Measurements from ENCODE around the gene TRIM26.

Gene TRIM26

DNA sequence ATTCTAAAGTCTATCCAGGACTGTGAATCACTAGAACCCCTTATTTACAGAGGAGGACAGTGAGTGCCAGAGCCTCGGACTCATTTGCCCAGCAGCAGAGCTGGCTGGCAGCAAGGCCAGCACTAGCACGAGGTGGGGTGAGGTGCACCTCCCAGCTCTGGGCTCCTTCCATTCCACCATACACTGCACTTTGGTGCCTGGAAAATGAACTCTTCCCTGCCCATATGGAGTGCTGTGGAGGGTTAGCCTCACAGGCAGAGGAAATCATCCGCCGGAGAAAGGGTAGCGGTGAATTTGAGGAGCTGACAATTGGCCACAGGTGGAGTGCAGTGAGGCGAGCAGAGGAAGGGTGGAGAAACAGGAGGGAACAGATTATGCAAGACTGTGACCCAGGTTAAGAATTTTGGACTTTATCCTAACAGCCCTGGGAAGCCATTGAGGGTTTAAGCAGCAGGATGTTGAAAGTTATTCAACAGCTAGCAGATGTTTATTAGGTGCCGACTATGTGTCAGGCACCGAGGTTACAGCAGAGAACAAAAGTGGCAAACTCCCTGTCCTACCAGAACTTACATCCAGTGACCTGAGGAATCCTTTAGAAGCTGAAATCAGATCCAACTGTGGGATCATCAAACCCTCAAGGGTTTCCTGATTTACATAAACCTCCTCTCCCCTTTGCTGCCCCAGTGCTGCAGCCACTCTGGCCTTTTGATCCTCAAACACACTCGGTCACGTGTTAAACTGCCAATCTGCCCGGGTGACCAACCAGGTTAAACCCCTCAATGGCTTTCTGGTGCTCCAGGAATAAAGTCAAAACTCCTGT is 6.2 kb downstream of the TRIM26 start:
- no peak for DNase-seq

GRCh38 chr6:30206152-30206551 is 7.1 kb downstream of the TRIM26 start:
- DNase-seq = no peak

GRCh38 chr6:30204116-30204515 is 9.1 kb downstream of the TRIM26 start:
- DNase-seq = no peak

GRCh38 chr6:30202366-30202765 is 10.8 kb downstream of the TRIM26 start:
- DNase-seq = no peak

DNA sequence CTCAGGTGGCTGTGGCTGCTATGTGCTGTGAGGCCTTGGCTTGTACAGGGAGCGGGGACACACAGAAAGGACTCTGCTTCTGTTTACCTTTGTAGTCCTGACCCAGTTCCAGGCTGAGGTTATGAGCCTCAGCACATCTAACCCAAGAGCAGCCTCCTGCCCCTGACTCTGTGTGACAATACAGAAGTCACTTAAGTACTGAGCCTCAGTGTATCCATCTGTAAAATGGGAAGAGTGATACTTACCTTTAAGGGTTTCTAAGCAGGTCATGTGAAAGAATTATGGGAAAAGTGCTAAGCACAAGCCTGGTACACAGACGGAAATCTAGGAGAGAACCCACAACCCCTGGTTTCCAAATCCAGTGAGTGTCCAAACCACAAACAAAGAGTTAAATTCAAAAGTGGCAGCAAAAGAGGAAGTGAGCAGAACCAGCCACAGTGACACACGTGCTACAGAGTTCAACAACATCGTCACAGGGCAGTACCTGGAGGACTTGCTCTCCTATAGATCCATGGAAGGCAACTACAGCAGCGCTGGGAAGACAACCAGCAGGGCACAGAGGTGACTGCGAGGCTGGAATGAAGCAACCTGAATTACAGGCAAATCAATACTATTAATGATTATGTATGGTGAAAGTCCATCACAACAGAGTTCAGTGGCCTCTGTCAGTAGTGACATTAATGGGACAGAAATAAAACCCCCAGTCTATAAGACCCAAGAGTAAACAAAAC is 12.5 kb downstream of the TRIM26 start:
- DNase-seq = no peak

- DNase-seq = no peak
Measured at GRCh38 chr6:30198166-30199084, 14.8 kb downstream of the TRIM26 start.

DNA sequence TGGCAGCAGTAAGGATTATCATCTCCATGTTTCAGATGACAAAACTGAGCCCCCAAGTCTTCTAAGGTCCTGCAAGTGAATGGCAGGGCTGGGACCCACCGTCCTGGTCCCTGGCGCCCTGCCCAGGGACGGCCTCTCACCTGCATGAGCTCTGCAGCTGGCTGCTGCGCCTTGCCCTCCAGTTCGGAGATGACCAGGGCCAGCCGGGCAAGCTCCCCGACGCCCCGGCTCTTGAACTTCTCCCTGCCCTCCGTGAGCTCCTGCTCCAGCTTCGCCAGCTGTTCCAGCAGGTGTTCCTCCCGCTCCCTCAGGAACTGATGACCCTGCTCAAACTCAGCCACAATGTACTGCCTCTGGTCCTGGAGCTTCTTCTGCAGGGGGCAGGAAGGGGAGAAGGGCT is 16.8 kb downstream of the TRIM26 start:
- DNase-seq = no peak

DNA sequence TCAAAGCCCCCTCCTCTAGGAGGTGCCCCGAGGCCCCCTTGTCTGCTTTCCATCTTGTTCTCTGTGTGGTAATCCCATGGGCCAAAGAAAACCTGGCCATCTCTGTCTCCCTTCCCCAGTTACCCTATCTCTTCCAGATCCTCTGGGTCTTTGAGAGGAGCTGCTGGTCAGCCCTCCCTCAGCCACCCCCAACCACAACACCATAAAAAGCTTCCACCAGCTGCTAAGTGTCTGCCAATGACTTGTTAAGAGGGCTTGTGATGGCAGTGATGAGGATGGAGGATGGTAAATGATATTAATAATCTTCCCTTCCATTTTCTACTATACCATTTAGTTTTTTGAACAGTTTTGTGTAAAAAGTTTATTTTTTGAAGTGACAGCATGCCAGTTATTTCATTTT is 17.3 kb downstream of the TRIM26 start:
- no peak for DNase-seq

- DNase-seq = no peak
Measured at GRCh38 chr6:30194797-30195690, 18.2 kb downstream of the TRIM26 start.

DNA sequence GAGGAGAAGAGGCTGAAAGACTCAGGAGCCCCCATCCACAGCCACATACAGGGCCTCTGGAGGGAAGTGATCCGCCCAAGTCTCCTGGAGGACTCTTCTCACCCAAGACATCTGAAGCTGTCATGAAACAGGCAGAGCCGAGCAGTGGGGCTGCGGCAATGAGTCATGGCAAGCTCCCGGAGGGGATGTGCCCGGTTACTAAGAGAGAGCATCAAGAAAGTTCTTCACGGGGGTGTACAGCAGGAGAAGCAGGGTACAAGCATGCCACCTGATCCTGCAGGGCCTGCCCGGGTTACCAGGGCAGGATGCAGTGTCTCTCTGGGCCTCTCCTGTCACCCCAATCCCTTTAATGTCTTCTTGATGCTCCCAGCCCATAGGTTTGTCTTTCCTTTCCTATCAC is 21.1 kb downstream of the TRIM26 start:
- DNase-seq = no peak

DNA sequence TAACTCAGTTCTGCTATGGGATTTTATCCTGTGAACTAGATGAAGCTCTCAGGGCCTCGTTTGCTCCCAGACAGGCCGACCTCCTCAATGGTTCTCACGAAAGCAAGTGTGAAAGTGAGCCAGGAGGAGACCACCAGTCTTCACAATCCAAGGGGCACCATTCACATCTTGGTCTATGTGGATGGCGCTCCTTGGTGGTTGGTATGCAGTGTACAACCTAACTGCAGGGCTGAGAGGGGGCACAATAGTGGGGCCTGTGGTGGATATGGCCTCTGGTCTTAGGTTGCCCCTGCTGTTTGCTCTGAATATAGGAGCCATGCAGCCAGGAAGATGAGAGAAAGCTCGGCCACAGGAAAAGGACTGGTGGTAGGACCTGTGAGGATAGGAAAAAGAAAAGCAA is 24.7 kb downstream of the TRIM26 start:
- no peak for DNase-seq

- no peak for DNase-seq
Measured at GRCh38 chr6:30185846-30186484, 27.2 kb downstream of the TRIM26 start.

- DNase-seq = no peak
Measured at GRCh38 chr6:30184417-30185031, 28.7 kb downstream of the TRIM26 start.

DNA sequence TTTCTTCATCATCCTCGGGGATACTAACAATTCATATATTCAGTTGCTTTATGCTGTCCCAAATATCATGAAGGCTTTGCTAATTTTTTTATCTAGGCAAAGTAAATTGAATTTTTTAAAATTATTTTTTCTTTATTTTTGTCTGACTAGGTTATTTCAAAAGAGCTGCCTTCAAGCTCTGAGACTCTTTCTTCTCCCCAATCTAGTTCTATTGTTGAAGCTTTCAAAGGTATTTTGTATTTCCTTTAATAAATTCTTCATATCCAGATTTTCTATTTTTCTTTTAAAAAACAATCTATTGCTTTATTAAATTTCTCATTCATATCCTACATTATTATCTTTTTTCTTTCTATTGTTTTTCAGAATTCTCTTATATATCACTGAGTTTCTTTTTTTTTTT is 33.1 kb downstream of the TRIM26 start:
- no peak for DNase-seq

DNA sequence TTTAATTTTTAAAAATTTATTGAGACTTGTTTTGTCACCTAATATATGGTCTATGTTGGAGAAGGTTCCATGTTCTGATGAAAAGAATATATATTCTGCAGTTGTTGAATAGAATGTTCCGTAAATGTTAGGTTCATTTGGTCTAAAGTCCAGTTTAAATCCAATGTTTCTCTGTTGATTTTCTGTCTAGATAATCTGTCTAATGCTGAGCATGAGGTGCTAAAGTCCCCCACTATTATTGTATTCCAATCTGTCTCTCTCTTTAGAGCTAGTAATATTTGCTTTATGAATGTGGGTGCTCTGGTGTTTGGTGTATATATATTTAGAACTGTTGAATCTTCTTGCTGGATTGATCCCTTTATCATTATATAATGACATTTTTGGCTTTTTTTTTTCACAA is 34.4 kb downstream of the TRIM26 start:
- no peak for DNase-seq

DNA sequence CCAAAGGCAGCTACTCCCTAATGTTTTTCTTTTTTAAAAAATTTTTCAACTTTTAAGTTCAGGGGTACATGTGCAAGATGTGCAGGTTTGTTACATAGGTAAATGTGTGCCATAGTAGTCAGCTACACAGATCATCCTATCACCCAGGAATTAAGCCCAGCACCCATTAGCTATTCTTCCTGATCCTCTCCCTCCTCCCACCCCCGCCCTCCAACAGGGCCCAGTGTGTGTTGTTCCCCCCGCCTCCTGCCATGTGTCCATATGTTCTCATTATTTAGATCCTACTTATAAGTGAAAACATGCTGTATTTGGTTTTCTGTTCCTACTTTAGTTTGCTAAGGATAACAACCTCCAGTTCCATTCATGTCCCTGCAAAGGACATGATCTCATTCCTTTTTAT is 37.4 kb downstream of the TRIM26 start:
- DNase-seq = no peak

DNA sequence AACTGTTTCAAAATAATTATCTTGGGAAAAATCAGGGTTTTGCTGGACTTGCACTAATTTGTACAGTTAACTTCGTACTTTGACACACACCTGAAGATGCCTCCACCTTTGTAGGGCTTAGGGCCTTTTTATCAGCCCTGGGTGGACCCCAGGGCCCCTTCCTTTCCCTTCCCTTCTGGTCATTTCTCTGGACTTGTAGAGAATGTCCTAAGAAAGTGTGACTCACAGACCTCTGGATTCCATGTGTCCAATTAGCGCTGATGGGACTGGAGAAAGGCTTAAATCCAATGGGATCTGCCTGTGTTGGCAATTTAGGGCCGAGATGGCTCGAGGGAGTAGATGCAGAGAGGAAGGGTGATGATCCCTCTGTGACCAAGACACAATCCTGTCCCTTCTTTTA is 40.5 kb downstream of the TRIM26 start:
- DNase-seq = no peak

DNA sequence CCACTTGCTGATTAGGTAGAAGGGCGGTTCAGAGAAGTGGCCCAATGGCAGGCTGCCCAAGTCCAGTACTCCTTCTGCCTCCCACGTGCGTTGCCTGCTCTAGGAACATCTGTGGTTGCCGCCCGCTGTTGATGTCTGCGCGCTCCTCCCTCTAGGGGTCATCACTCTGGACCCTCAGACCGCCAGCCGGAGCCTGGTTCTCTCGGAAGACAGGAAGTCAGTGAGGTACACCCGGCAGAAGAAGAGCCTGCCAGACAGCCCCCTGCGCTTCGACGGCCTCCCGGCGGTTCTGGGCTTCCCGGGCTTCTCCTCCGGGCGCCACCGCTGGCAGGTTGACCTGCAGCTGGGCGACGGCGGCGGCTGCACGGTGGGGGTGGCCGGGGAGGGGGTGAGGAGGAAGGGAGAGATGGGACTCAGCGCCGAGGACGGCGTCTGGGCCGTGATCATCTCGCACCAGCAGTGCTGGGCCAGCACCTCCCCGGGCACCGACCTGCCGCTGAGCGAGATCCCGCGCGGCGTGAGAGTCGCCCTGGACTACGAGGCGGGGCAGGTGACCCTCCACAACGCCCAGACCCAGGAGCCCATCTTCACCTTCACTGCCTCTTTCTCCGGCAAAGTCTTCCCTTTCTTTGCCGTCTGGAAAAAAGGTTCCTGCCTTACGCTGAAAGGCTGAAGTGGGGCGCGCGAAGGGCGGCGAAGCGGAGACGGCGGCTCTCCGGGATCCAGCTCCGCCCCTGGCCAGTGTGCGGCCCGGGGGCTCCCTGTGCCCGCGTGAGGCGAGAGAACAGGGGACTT is 41.3 kb downstream of the TRIM26 start:
- peak; percentile 17 to 25 for DNase-seq

DNA sequence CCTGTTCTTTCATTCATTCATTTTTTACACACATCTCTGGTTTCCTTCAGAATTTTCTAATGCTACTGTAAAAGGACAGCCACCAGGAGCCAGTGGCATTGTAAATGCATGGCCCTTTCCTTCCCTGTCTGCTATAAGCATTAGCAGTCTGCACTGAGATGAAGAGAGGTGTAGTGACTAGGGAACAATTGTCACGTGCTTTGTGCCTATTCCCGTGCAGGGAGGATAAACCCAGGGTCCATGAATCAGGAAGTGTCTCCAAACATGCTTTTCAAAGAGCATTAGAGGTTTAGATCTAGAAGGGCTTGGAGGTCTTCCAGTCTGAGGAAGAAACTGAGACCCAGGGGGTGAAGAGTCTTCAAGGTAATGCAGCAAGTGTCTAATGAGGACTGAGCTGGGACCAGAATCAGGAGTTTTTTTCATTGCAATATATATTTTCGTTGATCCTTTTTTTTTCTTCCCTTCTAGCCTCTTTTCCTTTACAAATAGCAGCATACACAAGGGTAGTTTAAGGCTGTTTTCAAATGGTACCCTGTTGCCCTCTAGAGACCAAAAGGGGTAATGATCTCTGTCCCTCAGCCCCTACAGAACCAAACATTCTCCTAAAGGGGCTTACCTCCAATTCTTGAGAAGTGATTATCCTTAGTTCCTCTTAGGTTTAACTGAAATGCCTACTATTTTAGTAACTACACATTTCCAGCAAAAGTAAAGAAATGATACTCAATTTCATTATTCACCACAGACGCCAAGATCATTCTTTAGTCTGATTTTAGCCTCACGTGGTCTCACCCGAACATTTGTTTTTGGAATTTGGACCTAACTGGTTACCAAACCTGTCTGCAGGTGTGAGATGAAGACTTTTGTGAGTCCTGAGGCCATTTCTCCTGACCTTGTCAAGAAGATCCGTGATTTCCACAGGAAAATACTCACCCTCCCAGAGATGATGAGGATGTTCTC is 43.3 kb downstream of the TRIM26 start:
- DNase-seq = peak; percentile 14 to 41

Data from NCI-H1930 (cell line).